A673 (cell line): ENCODE measurements around the gene PNRC2. TPM values are rescaled to one million over a fixed set of nuclear protein-coding genes. Genes with fewer than 3 reads are reported as not detected.
"Not testable (repeated sequence)": the region's sequence is repeated elsewhere in the genome, so short reads cannot be mapped to it uniquely, and the experiment has no call there.

ENCODE experiments used
- BruUV-seq: library from RNA; stranded (reverse); fragments of 400-500 nt; replicated peaks from 2 replicates; lab custom pipeline; 2021; lab: Mats Ljungman, UMichigan
- CTCF ChIA-PET: fragments of 300-600 bp; sonication (Branson Sonifier 250); formaldehyde crosslinking; loops from one replicate; lab custom pipeline; 2022; ENCODE audit warnings: antibody characterized with exemption; lab: Charles Lee
- POLR2A ChIA-PET: fragments of 300-600 bp; sonication (Branson Sonifier 250); formaldehyde crosslinking; loops from one replicate; lab custom pipeline; 2022; ENCODE audit warnings: antibody characterized with exemption; ENCODE audit not compliant: low non-redundant PET; lab: Charles Lee
- DNase-seq: peaks from one replicate; pipeline ENCODE4 v3.0.0-alpha.2; 2015; ENCODE audit warnings: low spot score
- H3K27ac ChIP-seq: fragments of 200-600 bp; sonication (generic); 2 replicates; pipeline ENCODE4 v1.5.1; 2016; ENCODE audit warnings: mixed run types, low read depth, mild to moderate bottlenecking, mixed read lengths, antibody characterized with exemption, low read length; ENCODE audit not compliant: poor library complexity, severe bottlenecking
- H3K27me3 ChIP-seq: fragments of 200-600 bp; sonication (generic); replicated peaks from 2 replicates; pipeline ENCODE4 v1.6.1; 2017; ENCODE audit warnings: mixed run types, low read depth, mild to moderate bottlenecking, mixed read lengths, antibody characterized with exemption, low read length; ENCODE audit not compliant: insufficient read depth, poor library complexity
- H3K36me3 ChIP-seq: fragments of 200-600 bp; sonication (generic); 2 replicates; pipeline ENCODE4 v1.6.1; 2016; ENCODE audit warnings: mixed run types, mild to moderate bottlenecking, mixed read lengths, antibody characterized with exemption, low read length; ENCODE audit not compliant: insufficient read depth, poor library complexity, severe bottlenecking
- H3K4me1 ChIP-seq: fragments of 200-600 bp; sonication (generic); 2 replicates; pipeline ENCODE4 v1.6.1; 2017; ENCODE audit warnings: mixed run types, mild to moderate bottlenecking, mixed read lengths, antibody characterized with exemption, low read length; ENCODE audit not compliant: insufficient read depth, poor library complexity, severe bottlenecking
- H3K4me3 ChIP-seq: fragments of 200-600 bp; sonication (generic); 2 replicates; pipeline ENCODE4 v1.5.1; 2016; ENCODE audit warnings: low read depth, mixed run types, mild to moderate bottlenecking, mixed read lengths, low read length; ENCODE audit not compliant: poor library complexity, severe bottlenecking
- H3K9me3 ChIP-seq: fragments of 200-600 bp; sonication (generic); 2 replicates; pipeline ENCODE4 v1.6.1; 2016; ENCODE audit warnings: mixed run types, low read depth, mild to moderate bottlenecking, mixed read lengths, antibody characterized with exemption, low read length; ENCODE audit not compliant: poor library complexity, severe bottlenecking
- CTCF ChIP-seq: fragments of 300-800, 200-600 bp; sonication (generic); conservative IDR thresholded peaks from 2 replicates; pipeline ENCODE4 v1.5.1; 2017; ENCODE audit warnings: low read depth, mild to moderate bottlenecking, antibody characterized with exemption, low read length, moderate library complexity, mixed read lengths
- EZH2 ChIP-seq: fragments of 200-600 bp; sonication (generic); IDR thresholded peaks from 2 replicates; pipeline ENCODE4 v1.6.1; 2017; ENCODE audit warnings: borderline replicate concordance, low read depth, mild to moderate bottlenecking, mixed read lengths, antibody characterized with exemption, low read length; ENCODE audit not compliant: poor library complexity, severe bottlenecking
- intact Hi-C: fragments of 100-400 bp; cut with micrococcal nuclease; formaldehyde crosslinking; loops from one replicate; pipeline ENCODE4 v1.10.0; 2022; ENCODE audit not compliant: unreplicated experiment
- total RNA-seq: library from RNA; stranded (reverse); gene quantifications from 2 replicates; pipeline ENCODE4 v1.2.3, GENCODE V29; 2021

PNRC2 gene
- total RNA-seq, 1 experiment from 2014 or later: 76.2 TPM

GRCh38 chr1:23980728-23981070 lies 21.1 kb downstream of the PNRC2 start:
- ChIA-PET CTCF (no interaction called here), POLR2A (interaction anchor here (0.6 kb wide), 1 partner anchor 21 kb away, joined by 3 read pairs; no protein-coding TSS in a partner anchor)
- DNase-seq: no peak
- TSS peak; percentile 100 for BruUV-seq
- H3K9me3 ChIP-seq: no peaks in the 10 kb centered on the region
- peaks cover 30% of the 10 kb centered on the region for H3K36me3 ChIP-seq
- H3K4me1 ChIP-seq: peaks cover 42% of the 10 kb centered on the region
- peak overlapping the region; percentile 99 for H3K27ac ChIP-seq
- intact Hi-C loops: no loop called here
- TF ChIP-seq CTCF: no peak
- no peak for TF ChIP-seq EZH2
- peak overlapping the region; percentile 72 for H3K4me3 ChIP-seq
- no peaks in the 10 kb centered on the region for H3K27me3 ChIP-seq

GRCh38 chr1:23984417-23985186 lies 25.0 kb downstream of the PNRC2 start:
- POLR2A ChIA-PET: no interaction called here
- Histone ChIP-seq H3K4me3 (no peak overlapping the region), H3K36me3 (no peaks in the 10 kb centered on the region), H3K27ac (no peak overlapping the region), H3K4me1 (peaks cover 17% of the 10 kb centered on the region), H3K9me3 (no peaks in the 10 kb centered on the region), H3K27me3 (no peaks in the 10 kb centered on the region)
- DNase-seq: peak; percentile 65
- CTCF ChIA-PET: interaction anchor here (0.5 kb wide), 1 partner anchor 1037 kb away, joined by 3 read pairs; no protein-coding TSS in a partner anchor
- intact Hi-C loops: no loop called here
- TF ChIP-seq CTCF (no peak), EZH2 (no peak)
- BruUV-seq: no TSS peak

- H3K4me3 ChIP-seq, CTCF ChIA-PET, DNase-seq, H3K9me3 ChIP-seq, H3K36me3 ChIP-seq, H3K27me3 ChIP-seq, intact Hi-C loops, POLR2A ChIA-PET, BruUV-seq, H3K27ac ChIP-seq: not testable (repeated sequence)
- peaks cover 10% of the 10 kb centered on the region for H3K4me1 ChIP-seq
Observed at GRCh38 chr1:23987038-23987437, 27.4 kb downstream of the PNRC2 start.

DNA sequence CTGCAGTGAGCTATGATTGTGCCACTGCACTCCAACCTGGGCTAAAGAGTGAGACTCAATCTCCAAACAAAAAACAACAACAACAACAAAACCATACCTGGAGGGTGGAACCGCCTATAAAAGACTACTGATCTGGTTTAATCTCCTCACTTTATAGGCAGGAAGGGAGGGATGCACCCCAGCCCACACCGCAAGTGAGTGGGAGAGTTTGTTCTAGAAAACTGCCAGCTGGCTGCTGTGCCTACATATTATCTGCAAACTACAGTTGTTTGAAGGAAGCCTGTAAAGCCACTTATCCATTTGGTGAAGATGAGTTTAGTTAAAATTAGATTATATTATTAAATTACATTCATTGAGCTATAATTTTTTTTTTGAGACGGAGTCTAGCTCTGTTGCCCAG lies 29.6 kb downstream of the PNRC2 start:
- CTCF ChIA-PET: no interaction called here
- H3K9me3 ChIP-seq: no peaks in the 10 kb centered on the region
- no peak for TF ChIP-seq CTCF
- TF ChIP-seq EZH2: no peak
- H3K27ac ChIP-seq: no peak overlapping the region
- BruUV-seq: no TSS peak
- no peak overlapping the region for H3K4me3 ChIP-seq
- no peaks in the 10 kb centered on the region for H3K36me3 ChIP-seq
- no peak for DNase-seq
- peaks cover 9% of the 10 kb centered on the region for H3K4me1 ChIP-seq
- intact Hi-C loops: no loop called here
- no peaks in the 10 kb centered on the region for H3K27me3 ChIP-seq
- POLR2A ChIA-PET: no interaction called here

GRCh38 chr1:23992011-23992410 lies 32.4 kb downstream of the PNRC2 start:
- intact Hi-C loops, BruUV-seq, H3K27me3 ChIP-seq, DNase-seq, POLR2A ChIA-PET, H3K4me3 ChIP-seq, H3K4me1 ChIP-seq, H3K36me3 ChIP-seq, H3K27ac ChIP-seq, H3K9me3 ChIP-seq: not testable (repeated sequence)
- CTCF ChIA-PET: interaction anchor here (0.6 kb wide), 1 partner anchor 1020 kb away, joined by 4 read pairs; no protein-coding TSS in a partner anchor
